Medulla oblongata (tissue), 1 donor: Measurements from ENCODE around the gene STK16.

Source experiments
- DNase-seq: peaks from one replicate; pipeline ENCODE4 v3.0.0-alpha.2; 2015; ENCODE audit errors: extremely low spot score

STK16 gene

DNA sequence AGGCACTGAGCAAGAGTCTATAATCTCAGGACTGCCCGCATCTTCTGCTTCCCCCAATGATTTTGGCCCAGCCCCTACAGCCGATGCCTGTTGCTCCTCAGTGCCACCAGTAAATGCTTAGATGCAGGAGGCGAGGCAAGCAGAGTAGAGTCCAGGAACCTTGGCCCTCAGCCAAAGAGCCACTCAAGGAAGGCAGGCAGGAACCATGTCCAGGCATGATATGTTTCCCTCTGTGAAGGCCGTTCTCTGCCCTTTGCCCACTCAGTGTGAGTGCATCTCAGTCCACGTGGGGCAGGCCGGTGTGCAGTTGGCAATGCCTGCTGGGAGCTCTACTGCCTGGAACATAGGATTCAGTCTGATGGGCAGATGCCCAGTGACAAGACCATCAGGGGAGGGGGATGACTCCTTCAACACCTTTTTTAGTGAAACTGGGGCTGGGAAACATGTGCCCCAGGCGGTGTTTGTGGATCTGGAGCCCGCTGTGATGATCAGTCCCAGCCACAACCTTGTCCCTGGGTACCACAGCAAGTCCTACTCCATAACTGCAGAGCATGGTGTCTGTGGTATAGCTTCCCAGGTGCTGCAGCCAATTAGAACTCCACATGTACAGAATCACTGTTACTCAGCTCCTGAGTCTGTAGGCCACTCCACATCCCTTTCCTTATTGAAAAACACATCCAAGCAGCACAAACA, 24.2 kb downstream of the STK16 start:
- no peak for DNase-seq

DNA sequence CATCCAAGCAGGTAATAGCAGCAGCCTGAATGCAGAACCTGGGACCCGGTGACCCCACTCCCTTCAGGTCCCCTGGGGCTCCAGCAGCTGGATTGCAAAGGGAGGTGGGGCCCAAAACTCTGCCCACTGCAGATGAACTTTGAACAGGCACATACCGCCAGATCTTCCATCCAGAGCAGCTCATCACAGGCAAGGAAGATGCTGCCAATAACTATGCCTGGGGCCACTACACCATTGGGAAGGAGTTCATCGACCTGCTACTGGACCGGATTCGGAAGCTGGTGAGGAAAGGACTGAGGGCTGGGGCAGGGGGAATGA, 24.7 kb downstream of the STK16 start:
- no peak for DNase-seq

DNA sequence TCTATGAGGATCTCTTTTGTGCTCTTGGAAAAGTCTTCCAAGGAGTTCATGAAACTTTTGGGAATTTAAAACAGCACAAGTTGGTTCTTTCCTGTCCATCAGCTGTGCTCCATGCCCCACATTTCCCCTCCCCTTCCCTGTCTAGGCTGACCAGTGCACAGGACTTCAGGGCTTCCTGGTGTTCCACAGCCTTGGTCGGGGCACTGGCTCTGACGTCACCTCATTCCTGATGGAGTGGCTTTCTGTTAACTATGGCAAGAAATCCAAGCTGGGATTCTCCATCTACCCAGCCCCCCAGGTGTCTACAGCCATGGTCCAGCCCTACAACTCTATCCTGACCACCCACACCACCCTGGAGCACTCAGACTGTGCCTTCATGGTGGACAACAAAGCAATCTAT, 25.7 kb downstream of the STK16 start:
- DNase-seq = no peak

DNA sequence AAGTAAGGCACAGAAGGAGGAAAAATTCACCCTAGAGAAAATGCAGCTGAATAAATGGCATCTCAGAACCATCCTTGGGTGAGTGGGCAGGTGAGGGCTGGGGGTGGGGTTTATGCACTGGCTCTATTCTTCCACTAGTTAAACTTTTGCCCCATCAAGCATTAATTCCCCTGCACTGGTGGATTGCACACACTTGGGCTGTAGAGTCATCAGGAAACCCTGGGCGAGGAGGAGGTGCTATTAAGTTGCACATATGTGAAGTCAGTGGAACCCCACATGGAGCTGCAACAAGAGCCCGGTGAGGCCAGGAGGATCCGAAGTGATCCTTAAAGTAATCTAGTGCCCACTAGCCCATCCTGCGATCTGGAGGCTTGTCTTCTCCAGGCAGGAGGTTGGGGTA, 27.1 kb downstream of the STK16 start:
- no peak for DNase-seq

DNA sequence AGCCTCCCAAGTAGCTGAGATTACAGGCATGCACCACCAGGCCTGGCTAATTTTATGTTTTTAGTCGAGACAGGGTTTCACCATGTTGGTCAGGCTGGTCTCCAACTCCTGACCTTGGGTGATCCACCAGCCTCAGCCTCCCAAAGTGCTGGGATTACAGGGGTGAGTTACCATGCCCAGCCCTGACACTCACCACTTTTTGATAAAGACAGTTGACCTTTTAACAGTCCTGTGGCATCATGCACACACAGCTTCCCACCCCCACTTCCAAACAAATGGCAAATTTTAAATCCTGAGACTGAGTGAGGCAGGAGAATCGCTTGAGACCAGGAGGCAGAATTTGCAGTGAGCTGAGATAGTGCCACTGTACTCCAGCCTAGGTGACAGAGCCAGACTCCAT, 27.7 kb downstream of the STK16 start:
- DNase-seq = no peak

DNA sequence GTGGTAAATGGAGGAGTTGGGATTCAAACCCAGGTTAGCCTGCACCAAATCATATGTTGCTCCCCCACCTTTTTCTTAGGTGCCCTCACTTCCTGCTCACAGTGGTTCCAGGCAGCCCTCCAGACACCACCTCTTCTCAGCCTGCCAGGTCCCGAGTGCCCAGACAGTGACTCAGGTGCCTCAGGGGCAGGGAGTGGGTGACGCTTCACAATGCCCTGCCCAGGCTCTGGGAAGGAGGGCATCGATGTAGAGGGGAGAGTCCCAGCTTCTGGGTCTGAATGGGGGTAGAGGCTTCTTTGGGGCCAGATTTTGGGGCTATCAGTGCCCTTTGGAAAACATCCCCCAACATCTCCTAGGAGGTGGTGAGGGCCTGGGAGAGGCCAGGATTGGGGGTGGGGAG, 28.7 kb downstream of the STK16 start:
- DNase-seq = no peak

DNA sequence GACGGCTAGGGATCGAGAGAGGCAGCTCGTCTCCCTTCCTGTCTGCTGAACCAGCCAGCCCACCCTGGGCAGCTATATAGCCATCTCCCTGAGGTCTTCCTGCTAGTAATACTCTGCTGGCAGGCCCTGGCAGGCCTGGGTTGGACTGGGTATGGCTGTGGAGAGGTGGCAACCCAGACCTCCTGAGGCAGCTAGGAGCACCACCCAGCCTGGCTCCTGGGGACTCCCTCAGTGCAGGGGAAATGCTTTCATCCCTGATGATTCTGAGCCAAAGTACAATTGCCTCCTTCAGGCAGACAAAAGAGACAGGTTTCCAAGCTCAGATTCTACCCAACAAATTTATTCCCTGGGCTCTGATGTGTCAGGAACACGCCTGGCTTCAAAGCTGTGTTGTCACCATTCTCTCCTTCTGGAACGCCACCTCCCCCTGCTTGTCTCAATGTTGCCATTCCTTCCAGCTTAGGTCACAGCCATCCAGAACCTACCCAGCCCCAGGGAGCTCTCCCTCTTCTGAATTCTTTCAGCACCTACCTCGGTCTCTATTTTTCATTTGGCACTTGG, 29.2 kb downstream of the STK16 start:
- DNase-seq = no peak

DNA sequence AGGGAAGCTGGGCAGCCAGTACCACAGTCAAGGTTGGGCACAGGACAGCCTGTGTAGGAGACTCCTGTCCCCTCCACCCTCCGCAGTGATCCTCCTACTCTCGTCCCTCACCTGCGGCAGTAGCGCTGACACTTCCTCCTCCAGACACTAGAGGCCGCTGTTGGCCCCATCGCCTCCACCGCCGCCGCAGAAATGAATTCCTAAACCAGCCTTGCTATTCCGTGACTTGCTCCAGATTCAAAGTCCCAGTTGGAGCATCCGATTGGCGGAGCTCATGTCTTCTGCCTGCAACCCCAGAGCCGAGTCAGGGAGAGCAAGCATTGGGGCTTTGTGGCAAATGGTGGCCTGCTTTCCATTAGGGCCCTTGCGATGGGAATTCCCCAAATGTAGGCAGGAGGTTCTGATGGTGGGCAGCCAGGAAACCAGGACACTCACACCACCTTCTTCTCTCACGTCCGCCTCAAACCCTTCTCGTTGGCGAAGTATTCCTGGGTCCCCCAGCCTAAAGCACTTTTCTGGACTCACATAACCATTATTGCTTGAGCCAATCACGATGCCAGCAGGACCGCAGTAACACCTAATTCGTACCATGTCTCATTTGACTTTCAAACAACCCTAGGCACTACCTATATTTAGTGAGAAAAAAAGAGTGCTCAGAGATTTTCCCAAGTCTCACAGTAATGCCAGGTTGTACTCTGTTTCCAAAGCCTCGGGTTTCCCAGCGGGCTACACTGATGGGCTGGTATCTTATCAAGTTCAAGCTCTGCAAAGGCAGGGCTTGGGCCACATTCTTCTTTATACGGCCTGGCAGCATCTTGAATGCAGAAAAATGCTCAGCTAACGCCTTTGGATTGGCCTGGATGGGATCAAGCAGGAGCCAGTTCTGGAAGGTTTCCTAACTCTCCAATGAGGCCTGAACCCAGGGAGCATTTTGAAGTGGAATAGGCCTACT, 32.7 kb downstream of the STK16 start:
- peak; percentile 90 for DNase-seq

DNA sequence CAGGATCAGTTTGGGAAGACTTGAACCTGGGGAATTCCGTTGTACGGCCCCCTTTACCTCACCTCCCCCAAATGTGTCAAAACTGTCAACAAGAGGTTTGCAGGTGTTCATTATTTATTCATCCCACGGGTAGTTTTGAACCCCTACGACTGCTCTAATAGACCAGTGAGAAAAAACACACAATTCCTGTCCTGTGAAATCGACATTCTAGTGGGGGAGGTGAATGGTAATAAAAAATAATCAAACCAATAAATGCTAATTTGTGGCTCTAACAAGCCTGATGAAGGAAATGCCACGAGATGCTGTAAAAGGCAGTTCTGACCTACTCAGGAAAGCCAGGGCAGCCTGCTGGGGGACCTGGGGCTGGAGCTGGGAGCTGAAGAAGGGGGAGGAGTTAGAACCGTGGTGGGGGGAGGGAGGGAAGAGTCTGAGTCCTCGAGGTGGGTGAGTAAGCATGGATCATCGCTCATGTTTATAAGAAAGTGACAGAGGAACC, 33.4 kb downstream of the STK16 start:
- no peak for DNase-seq

DNA sequence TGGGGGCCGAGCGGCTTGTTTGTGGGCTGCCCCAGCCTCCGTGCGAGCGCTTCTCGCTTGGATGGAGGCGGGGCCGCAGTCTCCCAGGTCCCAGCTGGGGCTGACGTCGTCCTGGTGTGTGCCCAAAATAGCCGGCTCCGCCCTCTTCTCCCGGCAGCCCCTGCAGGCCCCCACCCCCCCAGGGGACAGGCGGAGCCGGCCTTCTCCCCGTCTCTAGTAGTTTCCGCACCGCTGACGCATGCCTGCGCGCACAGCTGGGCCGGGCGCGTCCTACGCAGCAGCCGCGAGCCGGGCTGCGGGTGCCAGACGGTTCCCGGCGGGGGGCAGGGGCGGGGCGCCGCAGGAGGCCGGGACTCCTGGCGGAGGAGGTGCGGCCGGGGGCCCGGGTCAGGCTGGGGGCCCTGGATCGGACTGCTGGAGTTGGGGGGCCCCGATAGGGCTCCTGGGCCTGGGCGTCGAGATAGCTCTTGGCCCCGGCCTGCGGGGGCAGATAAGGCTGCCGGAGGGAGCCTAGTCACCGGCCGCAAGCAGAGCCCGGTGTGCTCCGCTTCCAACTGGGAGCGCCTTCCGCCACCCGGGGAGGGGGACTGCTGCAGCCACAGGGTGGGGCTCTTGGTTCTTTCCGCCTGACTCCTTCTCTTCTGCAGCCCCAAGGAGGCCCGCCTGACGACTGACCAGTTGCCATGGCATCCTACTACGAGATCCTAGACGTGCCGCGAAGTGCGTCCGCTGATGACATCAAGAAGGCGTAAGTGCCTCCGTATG, 34.1 kb downstream of the STK16 start, which contains the start of gene DNAJB2:
TSS of gene DNAJB2 (plus strand) at position 216 of the 765 bp plus-strand sequence. CDS start at position 684, 468 bp downstream.
- DNase-seq = peak; percentile 99

DNA sequence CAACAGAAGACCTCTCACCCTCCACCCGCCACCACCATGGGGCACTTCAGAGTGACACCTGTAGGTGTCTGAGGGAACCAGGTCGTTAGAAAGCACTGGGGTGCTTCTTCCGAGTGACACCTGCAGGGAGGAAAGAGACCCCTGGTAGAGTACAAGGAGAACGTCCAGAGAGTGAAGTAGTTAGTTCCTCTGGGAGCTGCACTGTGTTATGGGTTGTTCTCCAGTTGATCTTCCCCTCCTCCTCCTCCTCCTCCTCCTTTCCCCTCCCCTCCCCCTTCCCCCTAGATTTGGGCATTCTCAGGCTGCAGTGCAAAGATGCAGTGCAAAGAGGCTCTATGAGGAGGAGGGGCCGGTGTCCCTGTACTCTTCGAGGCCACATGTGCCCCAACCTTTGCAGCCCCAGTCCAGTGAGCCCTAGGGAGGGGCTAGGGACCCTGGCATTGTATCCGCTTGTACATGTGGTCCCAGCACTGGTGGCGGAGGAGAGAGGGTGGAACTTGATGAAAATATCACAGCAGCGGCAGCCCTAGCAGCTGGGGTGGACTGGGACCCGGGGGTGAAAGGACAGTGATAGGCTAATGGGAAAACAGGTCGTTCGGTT, 34.7 kb downstream of the STK16 start:
- DNase-seq = peak; percentile 37

DNA sequence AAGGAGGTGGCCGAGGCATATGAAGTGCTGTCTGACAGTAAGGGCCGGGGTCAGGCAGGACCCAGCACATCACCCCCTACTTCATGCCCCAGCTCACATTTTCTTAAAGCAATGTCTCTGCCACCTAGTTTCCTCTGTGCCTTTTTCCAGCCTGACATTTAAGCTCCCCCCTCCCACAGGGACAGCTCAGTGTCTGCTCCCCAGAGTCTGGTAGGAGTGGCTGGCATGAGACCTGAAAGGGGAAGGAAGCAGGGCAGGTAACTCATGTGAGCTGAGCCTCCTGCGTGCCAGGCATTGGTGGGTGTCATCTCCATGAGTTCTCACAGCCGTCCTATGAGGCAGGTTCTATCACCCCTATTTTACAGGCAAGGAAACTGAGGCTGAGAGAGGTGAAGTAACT, 35.4 kb downstream of the STK16 start:
- DNase-seq = peak; percentile 30

DNA sequence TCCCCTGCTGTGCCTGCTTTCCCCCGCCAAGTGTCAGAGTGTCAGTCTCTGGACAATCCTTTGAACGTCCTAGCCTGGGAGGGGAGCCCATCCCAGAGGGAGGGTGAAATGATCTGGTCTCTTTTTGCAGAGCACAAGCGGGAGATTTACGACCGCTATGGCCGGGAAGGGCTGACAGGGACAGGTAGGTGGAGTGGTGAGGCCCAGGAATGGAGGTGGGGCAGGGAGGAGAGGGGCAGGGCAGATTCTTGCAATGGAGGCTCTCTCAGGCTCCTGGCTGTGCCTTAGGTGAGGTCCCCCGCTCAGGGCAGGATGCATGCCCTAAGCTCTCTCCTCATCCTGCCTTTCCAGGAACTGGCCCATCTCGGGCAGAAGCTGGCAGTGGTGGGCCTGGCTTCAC, 36.3 kb downstream of the STK16 start:
- no peak for DNase-seq

DNA sequence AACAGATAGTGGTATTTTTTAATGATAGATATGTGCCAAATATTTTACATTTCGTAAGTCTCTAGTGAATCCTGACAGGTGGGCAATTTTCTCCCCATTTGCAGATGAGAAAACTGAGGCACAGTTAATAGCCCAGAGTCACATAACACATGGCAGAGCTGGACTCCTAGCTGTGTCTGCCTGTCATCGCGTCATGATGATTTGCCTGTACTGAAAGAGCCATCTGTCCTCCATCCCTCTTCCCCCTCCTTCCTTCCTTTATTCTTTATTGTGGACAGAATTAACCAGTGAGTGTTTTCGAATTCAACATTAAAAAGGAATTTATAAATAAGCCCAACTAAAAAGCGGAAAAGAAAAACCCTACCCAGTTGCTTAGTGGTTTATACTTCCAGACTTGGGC, 37.1 kb downstream of the STK16 start:
- DNase-seq = peak; percentile 90

DNA sequence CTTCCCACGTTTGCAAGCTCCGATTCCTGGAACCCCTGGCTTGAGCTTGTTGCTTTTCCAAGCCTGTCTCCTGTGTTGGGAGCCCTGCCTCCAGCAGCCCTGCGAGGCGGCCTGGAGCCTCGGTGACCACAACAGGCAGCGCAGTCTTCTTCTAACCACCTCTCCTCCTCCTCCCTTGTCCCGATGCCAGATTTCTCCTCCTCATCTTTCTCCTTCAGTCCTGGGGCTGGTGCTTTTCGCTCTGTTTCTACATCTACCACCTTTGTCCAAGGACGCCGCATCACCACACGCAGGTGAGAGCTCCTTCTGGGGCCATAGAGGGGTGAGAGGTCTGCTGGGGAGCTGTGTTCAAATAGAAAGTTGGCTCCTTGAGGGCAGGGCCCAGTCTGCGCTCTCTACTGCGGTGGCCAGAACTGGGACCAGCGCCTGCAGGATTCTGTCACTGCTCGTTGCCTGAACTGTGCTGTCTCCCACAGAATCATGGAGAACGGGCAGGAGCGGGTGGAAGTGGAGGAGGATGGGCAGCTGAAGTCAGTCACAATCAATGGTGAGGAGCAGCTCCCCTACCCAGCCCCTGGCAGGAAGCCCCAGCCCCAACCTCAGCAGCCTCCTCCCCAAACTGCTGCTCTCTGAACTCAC, 37.8 kb downstream of the STK16 start:
- no peak for DNase-seq

DNA sequence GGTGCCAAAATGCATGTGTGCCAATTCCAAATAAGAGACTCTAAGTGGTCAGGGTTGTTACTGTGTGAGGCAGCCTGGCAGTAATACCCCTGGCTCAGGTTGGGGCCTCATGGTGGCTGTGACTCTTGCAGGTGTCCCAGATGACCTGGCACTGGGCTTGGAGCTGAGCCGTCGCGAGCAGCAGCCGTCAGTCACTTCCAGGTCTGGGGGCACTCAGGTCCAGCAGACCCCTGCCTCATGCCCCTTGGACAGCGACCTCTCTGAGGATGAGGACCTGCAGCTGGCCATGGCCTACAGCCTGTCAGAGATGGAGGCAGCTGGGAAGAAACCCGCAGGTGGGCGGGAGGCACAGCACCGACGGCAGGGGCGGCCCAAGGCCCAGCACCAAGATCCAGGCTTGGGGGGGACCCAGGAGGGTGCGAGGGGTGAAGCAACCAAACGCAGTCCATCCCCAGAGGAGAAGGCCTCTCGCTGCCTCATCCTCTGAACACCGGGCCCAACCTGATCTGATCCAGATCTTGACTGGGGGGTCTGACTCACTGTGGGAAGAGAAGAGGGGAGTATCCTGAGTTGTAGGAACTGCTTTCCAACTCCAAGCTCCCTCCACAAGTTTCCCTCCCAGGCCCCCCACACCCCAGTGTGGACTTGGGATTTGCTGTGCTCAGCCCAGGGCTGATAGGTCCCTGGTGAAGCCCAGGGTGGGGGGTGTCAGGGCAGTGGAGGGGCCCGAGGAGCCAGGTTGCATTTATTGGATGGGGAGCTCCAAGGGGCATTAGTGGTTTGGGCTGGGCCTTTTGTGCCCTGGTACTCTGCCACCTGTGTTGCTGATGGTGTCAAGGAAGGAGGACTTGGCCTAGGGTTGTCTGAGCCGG, 39.5 kb downstream of the STK16 start:
- DNase-seq = no peak

DNA sequence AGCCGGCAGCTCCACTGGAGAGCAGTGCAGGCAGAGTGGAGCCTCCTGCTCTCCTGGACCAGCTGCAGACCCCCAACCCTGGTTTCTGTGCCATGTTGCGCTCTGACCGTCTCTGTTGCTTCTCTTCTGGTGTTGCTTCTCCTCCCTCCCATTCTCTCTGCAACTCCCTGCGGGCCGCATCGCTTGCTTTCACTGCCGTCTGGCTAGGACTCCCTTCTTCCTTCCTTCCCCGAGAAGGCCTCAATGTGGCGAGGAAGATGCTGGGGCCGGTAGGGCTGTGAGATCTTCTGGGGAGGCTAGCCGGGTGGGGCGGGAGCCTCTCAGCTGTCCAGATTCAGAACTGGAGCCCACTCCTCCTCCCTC, 40.1 kb downstream of the STK16 start:
- DNase-seq = no peak

DNA sequence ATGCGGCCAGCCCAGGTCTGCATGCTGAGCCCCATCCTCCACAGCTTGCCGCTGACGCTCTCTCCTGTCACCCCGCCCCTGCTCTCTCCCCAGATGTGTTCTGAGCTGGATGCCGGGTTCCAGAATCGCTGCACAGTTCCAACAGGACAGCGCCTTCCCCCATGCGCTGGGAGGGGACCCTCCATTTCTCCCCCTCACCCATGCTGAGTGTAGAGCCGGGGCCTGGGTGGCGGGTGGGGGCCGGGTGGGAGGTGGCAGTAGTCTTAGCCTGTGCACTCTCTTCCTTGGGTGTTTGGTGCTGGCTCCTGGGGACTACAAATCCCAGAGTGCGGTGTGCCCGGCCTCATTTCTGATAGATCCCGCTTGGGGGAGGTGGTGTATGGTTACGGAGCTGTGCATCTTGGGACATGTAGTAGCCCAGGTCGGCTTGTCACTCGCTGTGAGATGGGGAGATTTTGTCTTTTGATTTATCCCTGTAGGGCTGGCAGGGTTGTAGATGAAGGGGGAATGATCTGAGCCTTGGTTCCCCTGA, 40.7 kb downstream of the STK16 start:
- DNase-seq = peak; percentile 61

DNA sequence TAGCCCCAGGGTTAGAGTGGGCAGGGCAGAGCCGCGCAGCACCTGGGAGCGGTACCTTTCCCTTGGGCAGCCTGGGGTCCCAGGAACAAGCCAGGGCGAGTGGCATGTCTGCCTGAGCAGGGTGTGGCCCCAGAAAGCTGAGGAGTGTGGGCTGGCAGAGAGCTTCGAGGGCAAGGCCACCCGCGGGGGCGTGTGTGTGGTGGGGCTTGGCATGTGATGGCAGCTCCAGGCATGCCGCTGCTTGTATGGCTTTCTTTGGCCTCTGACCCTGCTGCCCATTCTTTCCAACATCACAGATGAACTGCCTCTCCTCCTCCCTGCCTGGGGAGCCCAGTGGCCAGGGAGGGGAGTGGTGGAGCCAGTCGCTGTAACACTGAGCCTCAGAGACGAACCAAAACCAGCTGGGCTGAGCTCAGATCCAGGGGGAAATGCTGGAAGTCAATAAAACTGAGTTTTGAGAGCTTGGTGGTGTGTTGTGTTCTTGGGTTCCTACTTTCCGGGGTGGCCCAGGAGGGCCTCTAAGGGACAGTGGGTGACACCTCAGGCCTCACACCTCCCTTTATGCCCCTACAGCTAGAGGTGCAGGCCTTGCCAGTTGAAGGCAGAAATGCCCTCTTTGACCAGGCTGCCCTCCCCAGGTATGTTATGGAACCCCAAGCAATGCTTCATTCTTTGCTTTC, 41.3 kb downstream of the STK16 start:
- peak; percentile 69 for DNase-seq
